GM19351 (cell line): ENCODE results near the gene NEGR1.

ENCODE experiments used
- ATAC-seq: cut with Tn5 transposase; IDR thresholded peaks from one replicate; pipeline ENCODE4 v1.9.1; 2021; ENCODE audit warnings: mild to moderate bottlenecking, moderate library complexity; ENCODE audit not compliant: unreplicated experiment

Gene NEGR1

GRCh38 chr1:71647513-71648300 is 634.6 kb downstream of the NEGR1 start:
- ATAC-seq = no peak

GRCh38 chr1:71645015-71645414 is 637.3 kb downstream of the NEGR1 start:
- ATAC-seq = no peak

- ATAC-seq = no peak
Measured at GRCh38 chr1:71641903-71642302, 640.4 kb downstream of the NEGR1 start.

DNA sequence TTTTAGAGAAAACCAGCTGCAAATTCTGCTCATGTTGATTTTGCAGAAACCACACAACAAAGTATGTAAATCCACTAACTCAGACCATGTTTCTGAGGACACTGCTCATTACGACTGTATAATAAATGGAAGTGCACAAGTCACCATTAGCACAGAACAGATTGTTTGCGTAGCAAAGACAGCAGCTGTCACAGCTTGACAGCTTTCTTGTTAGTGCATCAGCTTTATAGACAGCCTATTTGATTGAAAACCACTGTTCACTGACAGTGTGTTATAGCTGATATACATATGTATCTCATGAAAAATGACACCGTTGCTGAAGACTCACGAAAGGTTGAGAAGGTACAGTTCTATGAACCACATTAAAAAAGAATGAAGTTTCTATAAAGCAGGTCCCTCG is 641.3 kb downstream of the NEGR1 start:
- no peak for ATAC-seq

DNA sequence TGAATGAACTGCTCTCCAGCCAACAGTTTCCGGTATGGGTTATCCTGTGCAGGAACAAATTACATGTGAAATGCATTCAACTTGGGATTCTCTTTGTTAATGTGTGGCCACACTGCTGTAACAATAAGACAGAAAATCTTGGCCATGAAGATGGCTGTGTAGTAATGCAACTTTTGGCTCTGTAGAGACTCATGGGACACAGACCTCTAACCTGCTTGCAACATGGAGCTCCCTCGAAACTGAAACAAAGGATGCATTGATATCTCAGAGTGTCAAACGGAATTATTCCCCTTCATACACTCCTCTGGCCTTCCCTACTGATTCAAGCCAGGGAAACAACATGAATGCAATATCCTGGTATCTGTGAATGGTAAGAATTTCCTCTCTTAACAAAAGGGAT is 642.2 kb downstream of the NEGR1 start:
- ATAC-seq = no peak

DNA sequence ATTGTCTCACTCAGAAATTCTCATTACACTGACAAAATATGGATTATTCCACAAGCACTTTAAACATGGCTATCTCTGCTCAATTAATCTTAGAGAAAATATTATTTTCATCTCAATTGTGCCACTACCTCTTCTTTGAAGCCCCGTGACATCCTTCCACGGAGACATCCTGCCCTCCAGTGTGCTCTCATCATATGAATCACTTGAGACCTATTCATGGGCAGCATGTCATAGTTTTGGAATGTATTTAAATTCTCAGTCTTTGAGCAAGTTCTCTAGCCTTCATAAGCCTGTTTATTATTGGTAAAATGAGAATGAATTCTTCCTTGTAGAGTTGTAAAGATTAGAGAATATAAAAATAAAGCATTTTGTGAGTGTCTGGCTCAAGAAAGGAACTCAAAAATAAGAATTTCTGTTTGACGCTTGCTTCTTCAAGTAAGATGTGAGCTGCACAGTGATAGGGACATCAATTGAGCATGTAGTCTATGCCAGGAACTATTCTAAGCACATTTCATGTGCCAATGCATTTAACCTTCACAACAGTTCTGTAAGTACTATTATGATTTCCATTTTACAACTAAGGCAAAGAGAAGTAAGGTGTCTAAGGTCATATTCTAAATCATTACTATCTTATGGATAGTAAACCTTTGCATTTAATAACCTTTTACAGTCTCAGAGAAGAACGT is 644.1 kb downstream of the NEGR1 start:
- ATAC-seq = no peak

DNA sequence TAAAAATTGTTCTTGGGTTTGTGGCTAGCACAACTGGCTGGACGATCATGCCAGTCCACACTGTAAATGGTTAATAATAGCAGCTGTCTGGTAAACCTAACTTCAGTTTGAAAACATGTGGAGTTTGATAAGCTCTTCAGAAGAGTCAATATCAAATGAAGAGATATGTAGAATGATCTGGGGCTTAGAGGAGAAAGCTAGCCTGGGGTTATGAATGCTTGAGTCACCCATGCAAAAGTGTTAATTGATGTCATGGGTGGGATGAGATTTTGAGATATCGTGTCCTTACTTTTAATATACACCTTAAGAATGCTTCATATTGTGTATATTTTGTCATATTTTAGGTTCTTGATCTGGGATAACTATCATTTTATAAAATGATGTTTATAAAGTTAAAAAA is 646.8 kb downstream of the NEGR1 start:
- ATAC-seq = no peak

DNA sequence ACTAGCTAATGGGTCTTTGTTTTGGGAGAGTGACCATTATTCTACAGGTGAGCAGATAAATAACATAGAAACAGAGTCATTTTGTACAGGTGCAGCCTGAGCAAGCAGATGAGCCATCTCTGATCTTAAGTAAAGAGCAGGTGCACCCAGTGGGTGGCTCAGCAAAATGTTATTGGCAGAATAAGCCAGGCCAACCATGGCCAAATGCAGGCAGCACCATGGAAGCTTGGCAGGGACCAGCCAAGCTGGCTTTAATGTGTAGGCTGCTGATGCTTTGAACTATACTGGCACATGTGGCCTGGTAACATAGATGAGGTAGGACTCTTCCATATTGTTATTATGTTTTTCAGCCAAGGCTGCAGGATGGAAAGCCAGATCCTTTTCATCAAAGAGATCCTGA is 648.2 kb downstream of the NEGR1 start:
- ATAC-seq = no peak

DNA sequence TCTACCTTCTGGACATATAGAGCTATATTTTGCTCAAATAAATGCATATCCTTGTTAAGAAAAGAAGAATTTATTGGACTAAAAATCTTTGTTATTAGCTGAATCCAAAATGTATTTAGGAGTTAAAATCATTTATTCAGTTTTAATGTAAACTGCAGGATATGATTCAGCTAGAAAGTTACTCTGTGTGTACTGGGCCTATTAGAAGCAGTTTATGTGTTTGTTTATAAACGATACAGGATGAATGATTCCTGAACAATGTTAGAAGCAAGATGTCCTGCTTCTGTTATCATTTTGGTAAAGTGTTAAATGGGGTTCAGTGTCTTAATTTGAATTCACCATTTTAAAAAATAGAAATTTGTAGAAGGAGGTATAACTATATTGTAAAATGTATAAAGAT is 652.3 kb downstream of the NEGR1 start:
- ATAC-seq = no peak

- ATAC-seq = no peak
Measured at GRCh38 chr1:71625004-71625403, 657.3 kb downstream of the NEGR1 start.

DNA sequence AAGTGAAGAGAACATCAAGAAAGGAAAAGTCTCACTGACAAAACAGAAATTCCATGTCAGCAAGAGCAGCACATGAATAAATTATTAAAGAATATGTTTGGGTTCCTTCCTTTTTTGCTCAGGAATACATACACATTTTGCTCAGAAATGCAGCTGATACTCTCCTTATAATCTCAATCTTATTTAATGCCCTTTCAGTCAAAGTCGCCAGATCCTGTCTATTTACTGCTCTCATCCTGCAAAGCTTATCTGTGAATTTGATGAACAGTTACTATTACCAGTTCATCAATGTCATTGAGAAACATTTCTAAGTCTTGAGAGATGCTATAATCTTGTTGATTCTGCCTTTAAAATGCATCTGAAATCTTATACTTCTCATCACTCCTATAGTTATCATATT is 658.5 kb downstream of the NEGR1 start:
- ATAC-seq = no peak

- no peak for ATAC-seq
Measured at GRCh38 chr1:71621785-71622184, 660.6 kb downstream of the NEGR1 start.

- ATAC-seq = no peak
Measured at GRCh38 chr1:71618766-71619530, 663.4 kb downstream of the NEGR1 start.

DNA sequence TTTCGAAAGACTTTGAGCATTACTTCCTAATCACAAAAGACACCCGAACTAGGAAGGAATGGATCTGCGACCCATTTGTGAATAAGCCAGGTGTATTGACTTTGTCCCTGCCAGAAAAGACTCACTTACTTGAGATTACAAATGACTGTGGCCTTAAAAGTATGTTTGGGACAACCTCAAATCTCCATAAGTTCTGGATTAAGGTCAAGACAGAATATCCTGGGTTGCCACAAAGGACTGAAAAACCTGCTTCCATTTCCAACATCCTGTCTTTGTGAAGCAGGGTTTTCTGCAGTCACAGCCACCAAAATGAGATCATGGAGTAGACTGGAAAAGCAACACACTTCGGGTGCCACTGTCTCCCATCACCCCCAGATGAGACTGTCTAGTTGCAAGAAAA is 664.1 kb downstream of the NEGR1 start:
- ATAC-seq = no peak

DNA sequence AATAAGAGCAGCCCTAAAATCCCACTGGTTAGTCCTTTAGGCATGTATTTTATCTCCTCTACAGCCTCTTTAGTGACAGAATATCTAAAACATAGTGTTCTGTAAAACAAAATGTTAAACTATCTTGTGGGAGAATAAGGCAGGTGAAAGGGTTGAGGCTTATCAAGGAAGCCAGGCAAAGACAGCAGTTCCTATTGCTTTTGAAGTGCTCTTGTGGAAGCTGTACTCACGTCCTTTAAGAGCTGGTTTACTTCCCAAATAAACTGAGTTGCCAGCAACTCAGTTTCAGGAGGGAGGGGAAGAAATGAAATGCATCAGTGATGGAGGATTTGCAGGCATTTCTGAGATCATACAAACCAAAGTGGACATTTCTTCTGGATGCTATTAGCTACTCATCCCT is 671.9 kb downstream of the NEGR1 start:
- ATAC-seq = no peak

DNA sequence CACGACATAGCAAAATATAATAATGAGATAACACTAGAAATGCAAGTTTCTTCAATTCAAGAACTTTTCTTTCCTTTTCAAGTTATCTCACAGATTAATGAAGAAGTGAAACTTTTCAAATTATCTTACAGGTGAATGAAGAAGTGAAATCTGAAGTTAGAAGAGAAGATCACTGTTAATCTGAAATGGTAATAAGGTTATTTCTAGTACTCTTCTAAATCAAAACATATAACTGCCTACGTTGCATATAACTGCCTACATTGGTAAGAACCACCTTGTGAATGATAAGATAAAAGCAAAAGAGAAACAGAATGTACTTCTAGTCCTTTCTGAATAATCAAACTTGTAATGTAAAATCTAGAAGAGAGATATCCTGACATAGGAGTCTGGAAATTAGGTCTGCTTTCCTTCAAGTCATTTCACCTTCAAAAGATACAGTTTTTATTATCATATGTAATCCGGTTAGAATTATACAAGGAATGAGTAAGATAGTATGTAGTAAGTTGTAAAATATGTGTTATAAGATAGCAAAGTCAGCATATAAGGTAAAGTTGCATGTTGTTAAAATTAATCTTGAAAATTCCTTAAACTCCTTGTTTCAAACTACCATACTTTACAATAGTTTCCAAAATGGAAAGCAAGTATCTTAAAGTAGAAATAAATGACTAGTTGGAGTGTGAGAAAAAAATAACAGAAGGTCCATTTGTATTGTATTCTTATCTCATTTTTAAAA is 679.1 kb downstream of the NEGR1 start:
- ATAC-seq = no peak

GRCh38 chr1:71600023-71600422 is 682.3 kb downstream of the NEGR1 start:
- no peak for ATAC-seq

GRCh38 chr1:71599306-71599705 is 683.0 kb downstream of the NEGR1 start:
- ATAC-seq = no peak

GRCh38 chr1:71593523-71593922 is 688.8 kb downstream of the NEGR1 start:
- ATAC-seq = no peak

DNA sequence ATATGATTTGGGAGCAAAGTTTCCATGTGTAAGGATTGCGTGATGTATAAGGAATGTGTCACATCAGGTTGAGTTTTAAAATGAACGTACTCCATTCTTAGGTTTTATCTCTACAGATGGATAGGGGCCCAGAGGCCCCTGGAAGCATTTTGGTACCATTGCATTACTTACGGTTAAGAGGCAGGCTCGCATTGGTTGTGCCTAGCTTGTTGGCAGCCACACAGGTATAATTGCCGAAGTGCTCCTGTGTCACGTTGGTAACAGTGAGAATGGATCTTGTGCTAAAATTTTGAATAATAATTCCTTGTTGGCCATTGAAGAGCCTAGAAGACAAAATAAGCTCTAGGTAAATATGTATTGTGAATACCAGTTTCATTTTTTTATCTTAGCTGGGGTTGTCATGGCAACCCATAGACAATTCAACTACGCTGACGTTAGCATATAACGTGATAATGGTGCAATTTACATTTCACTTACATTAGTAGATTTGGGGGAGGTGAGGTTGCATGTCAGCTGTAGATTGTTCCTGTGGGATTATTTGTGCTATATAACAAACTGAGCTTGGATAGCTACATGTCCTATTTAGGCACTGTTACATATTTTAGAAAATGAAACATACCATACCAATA is 689.6 kb downstream of the NEGR1 start:
- ATAC-seq = no peak

DNA sequence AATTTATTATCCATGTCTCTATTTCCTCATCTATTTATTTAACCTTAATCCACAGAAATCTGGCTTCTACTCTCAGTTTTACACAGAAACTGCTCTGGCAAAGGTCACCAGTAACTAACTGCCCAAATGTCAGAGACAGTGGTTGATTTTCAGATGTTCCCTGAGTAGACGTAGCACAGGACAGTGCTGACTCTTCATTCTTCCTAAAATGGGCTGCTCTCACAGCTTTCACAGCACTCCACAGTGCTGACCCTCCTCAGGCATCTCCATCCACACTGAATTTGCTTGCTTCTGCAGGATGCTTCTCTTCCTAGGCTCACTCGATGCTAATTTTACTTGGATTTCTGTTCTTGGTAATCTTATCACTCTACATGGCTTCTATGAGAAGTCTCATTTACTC is 693.3 kb downstream of the NEGR1 start:
- no peak for ATAC-seq
